IMR-90 (cell line): ENCODE results near the gene CLCF1. TPM values are rescaled to one million over a fixed set of nuclear protein-coding genes. Genes with fewer than 3 reads are reported as not detected.
A peak's percentile ranks its signal among the peaks of the same experiment; 100 is the strongest.

ENCODE experiments used
- ATAC-seq: fragments of 200-7000 bp; cut with Tn5 transposase; 2 replicates; pipeline ENCODE4 v1.9.1; 2020; ENCODE audit warnings: low read depth, mild to moderate bottlenecking, moderate library complexity
- BruUV-seq: library from RNA; stranded (reverse); fragments of 400-500 nt; replicated peaks from 2 replicates; lab custom pipeline; 2021; lab: Mats Ljungman, UMichigan
- CTCF ChIA-PET: fragments of 300-600 bp; formaldehyde crosslinking; extraction: SDS; loops from one replicate; lab custom pipeline; 2021; ENCODE audit warnings: antibody characterized with exemption; lab: Yijun Ruan, JAX
- POLR2A ChIA-PET: fragments of 300-600 bp; sonication (Branson Sonifier 250); formaldehyde crosslinking; loops from one replicate; lab custom pipeline; 2022; ENCODE audit warnings: antibody characterized with exemption; ENCODE audit not compliant: unreplicated experiment; lab: Charles Lee
- DNase-seq: peaks from one replicate; pipeline ENCODE4 v3.0.0; 2013
- H2AFZ ChIP-seq: replicated peaks from 2 replicates; pipeline ENCODE3; 2013; ENCODE audit warnings: low read length, mild to moderate bottlenecking; ENCODE audit not compliant: poor library complexity
- H2AK5ac ChIP-seq: 2 replicates; pipeline ENCODE4 v1.6.1; 2013; ENCODE audit warnings: low read depth, low read length, inconsistent platforms
- H2AK9ac ChIP-seq: replicated peaks from 2 replicates; pipeline ENCODE3; 2013; ENCODE audit warnings: mild to moderate bottlenecking, low read depth, low read length, moderate library complexity; ENCODE audit not compliant: poor library complexity
- H2BK120ac ChIP-seq: 2 replicates; pipeline ENCODE4 v1.6.1; 2013; ENCODE audit warnings: low read depth, low read length, inconsistent platforms
- H2BK15ac ChIP-seq: 3 replicates; pipeline ENCODE4 v1.6.1; 2013; ENCODE audit warnings: low read depth, low read length, inconsistent platforms
- H2BK20ac ChIP-seq: 2 replicates; pipeline ENCODE4 v1.6.1; 2013; ENCODE audit warnings: low read depth, mild to moderate bottlenecking, inconsistent platforms, low read length, moderate library complexity
- H2BK5ac ChIP-seq: 2 replicates; pipeline ENCODE4 v1.6.1; 2013; ENCODE audit warnings: mild to moderate bottlenecking, low read depth, low read length, inconsistent platforms; ENCODE audit not compliant: poor library complexity, severe bottlenecking
- H3K14ac ChIP-seq: replicated peaks from 2 replicates; pipeline ENCODE4 v1.6.1; 2013; ENCODE audit warnings: low read depth, low read length, inconsistent platforms
- H3K18ac ChIP-seq: 2 replicates; pipeline ENCODE4 v1.6.1; 2013; ENCODE audit warnings: low read depth, low read length, control low read depth
- H3K23ac ChIP-seq: 2 replicates; pipeline ENCODE4 v1.6.1; 2013; ENCODE audit warnings: low read depth, low read length, inconsistent platforms
- H3K27ac ChIP-seq: 2 replicates; pipeline ENCODE4 v1.5.1; 2013; ENCODE audit warnings: mild to moderate bottlenecking, control low read depth, low read length; ENCODE audit not compliant: insufficient read depth
- H3K27me3 ChIP-seq: 2 replicates; pipeline ENCODE4 v1.6.1; 2013; ENCODE audit warnings: low read length; ENCODE audit not compliant: control insufficient read depth, insufficient read depth
- H3K36me3 ChIP-seq: 2 replicates; pipeline ENCODE4 v1.6.1; 2013; ENCODE audit warnings: low read length, mixed read lengths; ENCODE audit not compliant: control insufficient read depth, insufficient read depth
- H3K4ac ChIP-seq: 2 replicates; pipeline ENCODE4 v1.6.1; 2013; ENCODE audit warnings: low read depth, low read length, inconsistent platforms
- H3K4me1 ChIP-seq: 2 replicates; pipeline ENCODE4 v1.6.1; 2013; ENCODE audit warnings: low read length, mixed read lengths; ENCODE audit not compliant: control insufficient read depth, insufficient read depth
- H3K4me2 ChIP-seq: 2 replicates; pipeline ENCODE4 v1.6.1; 2013; ENCODE audit warnings: low read depth, mild to moderate bottlenecking, control low read depth, low read length, moderate library complexity
- H3K4me3 ChIP-seq: 2 replicates; pipeline ENCODE4 v1.5.1; 2013; ENCODE audit warnings: low read depth, mild to moderate bottlenecking, control low read depth, low read length, moderate library complexity; ENCODE audit not compliant: insufficient read depth
- H3K56ac ChIP-seq: 2 replicates; pipeline ENCODE4 v1.6.1; 2013; ENCODE audit warnings: low read length, inconsistent platforms; ENCODE audit not compliant: insufficient read depth; ENCODE audit errors: extremely low read depth
- H3K79me1 ChIP-seq, 2 experiments: 2 replicates each; pipeline ENCODE4 v1.6.1; 2013; ENCODE audit warnings: low read length in 2 of 2, inconsistent platforms in 1 of 2, low read depth in 1 of 2
- H3K9ac ChIP-seq: 2 replicates; pipeline ENCODE4 v1.6.1; 2013; ENCODE audit warnings: low read depth, low read length, control low read depth
- H3K9me1 ChIP-seq: 2 replicates; pipeline ENCODE4 v1.6.1; 2013; ENCODE audit warnings: low read length, inconsistent platforms; ENCODE audit not compliant: insufficient read depth
- H3K9me3 ChIP-seq: 2 replicates; pipeline ENCODE4 v1.6.1; 2013; ENCODE audit warnings: low read length; ENCODE audit not compliant: control insufficient read depth, insufficient read depth
- H4K20me1 ChIP-seq: 2 replicates; pipeline ENCODE4 v1.6.1; 2013; ENCODE audit warnings: low read length, inconsistent platforms; ENCODE audit not compliant: insufficient read depth
- H4K5ac ChIP-seq: 2 replicates; pipeline ENCODE4 v1.6.1; 2013; ENCODE audit warnings: mild to moderate bottlenecking, low read depth, low read length, control low read depth
- H4K8ac ChIP-seq, 2 experiments: 2 replicates each; pipeline ENCODE4 v1.6.1; 2013; ENCODE audit warnings: low read depth in 2 of 2, low read length in 2 of 2, control low read depth in 1 of 2, inconsistent platforms in 1 of 2
- H4K91ac ChIP-seq: 2 replicates; pipeline ENCODE4 v1.6.1; 2013; ENCODE audit warnings: low read depth, low read length, inconsistent platforms; ENCODE audit not compliant: insufficient read depth
- BHLHE40 ChIP-seq: fragments of 150-350 bp; IDR thresholded peaks from 2 replicates; pipeline ENCODE4 v1.6.1; 2016; ENCODE audit warnings: mild to moderate bottlenecking, low read depth, low read length
- CEBPB ChIP-seq: IDR thresholded peaks from 2 replicates; pipeline ENCODE4 v1.6.1; 2012; ENCODE audit warnings: low read depth, low read length, improper control_type of control experiment
- CTCF ChIP-seq: conservative IDR thresholded peaks from 2 replicates; pipeline ENCODE4 v1.5.1; 2012; ENCODE audit warnings: mild to moderate bottlenecking, low read depth, low read length, improper control_type of control experiment
- ELK1 ChIP-seq: fragments of 150-350 bp; IDR thresholded peaks from 2 replicates; pipeline ENCODE4 v1.6.1; 2016; ENCODE audit warnings: low read depth, mild to moderate bottlenecking, low read length, moderate library complexity, borderline replicate concordance
- MAFK ChIP-seq: IDR thresholded peaks from 2 replicates; pipeline ENCODE4 v1.6.1; 2012; ENCODE audit warnings: low read depth, low read length, improper control_type of control experiment
- MAZ ChIP-seq: IDR thresholded peaks from 2 replicates; pipeline ENCODE4 v1.6.1; 2012; ENCODE audit warnings: low read depth, mild to moderate bottlenecking, low read length, improper control_type of control experiment, moderate library complexity, borderline replicate concordance
- MXI1 ChIP-seq: IDR thresholded peaks from 2 replicates; pipeline ENCODE4 v1.6.1; 2012; ENCODE audit warnings: low read depth, mild to moderate bottlenecking, low read length, moderate library complexity, borderline replicate concordance
- NFE2L2 ChIP-seq: fragments of 150-350 bp; IDR thresholded peaks from 2 replicates; pipeline ENCODE4 v1.6.1; 2016; ENCODE audit warnings: low read depth, mild to moderate bottlenecking, low read length
- POLR2A ChIP-seq: IDR thresholded peaks from 2 replicates; pipeline ENCODE4 v1.6.1; 2012; ENCODE audit warnings: mild to moderate bottlenecking, low read depth, low read length
- RAD21 ChIP-seq: IDR thresholded peaks from 2 replicates; pipeline ENCODE4 v1.6.1; 2012; ENCODE audit warnings: low read length, improper control_type of control experiment
- RCOR1 ChIP-seq: IDR thresholded peaks from 2 replicates; pipeline ENCODE4 v1.6.1; 2012; ENCODE audit warnings: mild to moderate bottlenecking, low read length, improper control_type of control experiment; ENCODE audit not compliant: insufficient replicate concordance
- RFX5 ChIP-seq: IDR thresholded peaks from 2 replicates; pipeline ENCODE4 v1.8.0; 2012; ENCODE audit warnings: low read depth, mild to moderate bottlenecking, low read length, moderate library complexity
- SMC3 ChIP-seq: fragments of 150-350 bp; IDR thresholded peaks from 2 replicates; pipeline ENCODE4 v1.6.1; 2016; ENCODE audit warnings: low read depth, mild to moderate bottlenecking, antibody characterized with exemption, low read length, moderate library complexity
- USF2 ChIP-seq: fragments of 150-350 bp; IDR thresholded peaks from 2 replicates; pipeline ENCODE4 v1.6.1; 2017; ENCODE audit warnings: mild to moderate bottlenecking, antibody characterized with exemption, low read length, low read depth
- WGBS, 2 experiments: methylation state at CpG; one replicate each; pipeline versions ENCODE4 v1.1.5 to v1.1.7; 2013; ENCODE audit warnings: missing lambda C conversion rate in 2 of 2; ENCODE audit not compliant: insufficient read length in 1 of 2; ENCODE audit errors: extremely low coverage in 2 of 2; 5-methylcytosine and 5-hydroxymethylcytosine counted together
- dilution Hi-C: fragments of 300-500 bp; cut with HindIII; formaldehyde crosslinking; loops from one replicate; pipeline ENCODE4 v1.14.3; 2018; ENCODE audit warnings: low sequenced_read_pairs; ENCODE audit not compliant: unreplicated experiment
- in situ Hi-C: fragments of 300-500 bp; cut with MboI; formaldehyde crosslinking; loops from 3 replicates; pipeline ENCODE4 v1.14.3; 2019; ENCODE audit warnings: low sequenced_read_pairs, inconsistent platforms, mixed read lengths
- intact Hi-C: fragments of 100-400 bp; cut with micrococcal nuclease; formaldehyde crosslinking; loops from 2 replicates; pipeline ENCODE4 v1.10.0; 2022
- polyA plus RNA-seq, 3 experiments: library from polyadenylated mRNA; depleted of rRNA; stranded (reverse); fragments of >200 nt; gene quantifications; 2 replicates each; pipeline ENCODE4 v1.2.3, GENCODE V29; 2012; ENCODE audit warnings: low replicate concordance in 1 of 3
- total RNA-seq: library from RNA; depleted of rRNA; stranded (reverse); fragments of >200 nt; gene quantifications from 2 replicates; pipeline ENCODE4 v1.2.3, GENCODE V29; 2012

Gene CLCF1
- total and polyA plus RNA-seq, 2 of the 4 experiments (the other 2 are of a cell fraction): 5.6 to 27.8 TPM

- Histone ChIP-seq H3K18ac (peak overlapping the region; percentile 50), H4K20me1 (peaks cover 55% of the 10 kb centered on the region), H3K27ac (peak overlapping the region; percentile 80; the same call in 1 of the 2 replicates), H3K79me1 (peaks cover 8 to 68% of the 10 kb centered on the region in 2 experiments; a peak in 3 of 4 replicates), H3K9ac (0 out of 2 replicates have a peak overlapping the region, but pooled peaks have one; percentile 20), H3K4me2 (peak overlapping the region; percentile 56), H4K8ac (peak overlapping the region; percentile 0 to 71; a peak in 3 of 4 replicates), H3K9me1 (peaks cover 41% of the 10 kb centered on the region), H2AK9ac (peak overlapping the region; percentile 80), H4K91ac (peak overlapping the region; percentile 81), H2BK5ac (peak overlapping the region; percentile 47), H3K23ac (peak overlapping the region; percentile 52; the same call in 1 of the 2 replicates), H3K27me3 (no peaks in the 10 kb centered on the region), H3K4me1 (peaks cover 42% of the 10 kb centered on the region), H3K56ac (no peak overlapping the region), H2BK20ac (peak overlapping the region; percentile 26; the same call in 1 of the 2 replicates), H3K36me3 (peaks cover 26% of the 10 kb centered on the region), H2AFZ (no peak overlapping the region), H4K5ac (peak overlapping the region; percentile 81), H3K4me3 (no peak overlapping the region), H2BK15ac (peak overlapping the region; percentile 26; the same call in 1 of the 3 replicates), H2BK120ac (peak overlapping the region; percentile 73), H3K14ac (peak overlapping the region; percentile 60), H3K9me3 (no peaks in the 10 kb centered on the region), H3K4ac (peak overlapping the region; percentile 87), H2AK5ac (peak overlapping the region; percentile 74; the same call in 1 of the 2 replicates)
- 45% methylated on average over 6 of the region's 14 CpGs; no CpG with 5 or more reads in 1 of the 2 experiments for WGBS, 2 experiments
- dilution Hi-C loops (no loop called here), in situ Hi-C loops (no loop called here), intact Hi-C loops (no loop called here)
- DNase-seq (no peak), ATAC-seq (no peak)
- CTCF ChIA-PET: no interaction called here
- POLR2A ChIA-PET: no interaction called here
- no TSS peak for BruUV-seq
- TF ChIP-seq NFE2L2 (no peak), ELK1 (no peak), MAFK (no peak), CEBPB (no peak), BHLHE40 (no peak), MAZ (no peak), CTCF (no peak), POLR2A (no peak), RFX5 (no peak), RCOR1 (no peak), USF2 (no peak), SMC3 (no peak), RAD21 (no peak), MXI1 (no peak)
These were observed 7.5 kb downstream of the CLCF1 start for GRCh38 chr11:67365736-67366444.
